ENCODE results near the gene PLA2G7.
"Not testable (repeated sequence)": the region's sequence is repeated elsewhere in the genome, so short reads cannot be mapped to it uniquely, and the experiment has no call there.

PLA2G7 gene

GRCh38 chr6:46734867-46735719 lies at the start of gene PLA2G7:
TSS of gene PLA2G7 (minus strand) at chr6:46735375. CDS start at chr6:46722891, 12,484 bp downstream.
- Mint-ChIP-seq H3K9me3 (no peaks in the 10 kb centered on the region), H3K4me1 (peaks cover 3% of the 10 kb centered on the region), H3K27me3 (peaks cover 59% of the 10 kb centered on the region), H3K36me3 (ENCODE audit: low read depth) (no peaks in the 10 kb centered on the region), H3K4me3 (peak within 1 kb of the TSS; percentile 54), H3K27ac (no peak within 1 kb of the TSS)
- no peak for DNase-seq
- peak; percentile 49 for ATAC-seq

DNA sequence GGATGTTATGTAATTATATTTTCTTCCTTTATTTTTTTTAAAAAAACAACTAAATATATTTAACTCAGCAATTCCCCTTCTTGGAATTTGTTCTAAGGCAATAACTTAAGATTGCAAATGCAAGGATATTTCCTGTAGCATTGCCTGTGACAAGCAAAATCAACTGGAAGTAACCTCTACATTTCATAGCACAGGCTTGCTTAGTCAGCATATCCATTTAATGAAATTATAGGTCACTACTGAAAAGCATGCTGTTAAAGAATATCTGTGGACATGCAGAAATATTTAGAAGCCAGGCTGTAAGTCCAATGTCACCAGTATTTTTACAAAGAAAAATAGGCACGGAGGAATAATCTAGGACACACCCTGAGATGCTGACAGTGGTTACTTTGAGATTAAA lies 49.4 kb upstream of the PLA2G7 start:
- Mint-ChIP-seq H3K4me3 (no peak overlapping the region), H3K36me3 (ENCODE audit: low read depth) (no peaks in the 10 kb centered on the region), H3K27me3 (peaks cover 4% of the 10 kb centered on the region), H3K4me1 (no peaks in the 10 kb centered on the region), H3K9me3 (no peaks in the 10 kb centered on the region), H3K27ac (no peak overlapping the region)
- DNase-seq (no peak), ATAC-seq (no peak)

DNA sequence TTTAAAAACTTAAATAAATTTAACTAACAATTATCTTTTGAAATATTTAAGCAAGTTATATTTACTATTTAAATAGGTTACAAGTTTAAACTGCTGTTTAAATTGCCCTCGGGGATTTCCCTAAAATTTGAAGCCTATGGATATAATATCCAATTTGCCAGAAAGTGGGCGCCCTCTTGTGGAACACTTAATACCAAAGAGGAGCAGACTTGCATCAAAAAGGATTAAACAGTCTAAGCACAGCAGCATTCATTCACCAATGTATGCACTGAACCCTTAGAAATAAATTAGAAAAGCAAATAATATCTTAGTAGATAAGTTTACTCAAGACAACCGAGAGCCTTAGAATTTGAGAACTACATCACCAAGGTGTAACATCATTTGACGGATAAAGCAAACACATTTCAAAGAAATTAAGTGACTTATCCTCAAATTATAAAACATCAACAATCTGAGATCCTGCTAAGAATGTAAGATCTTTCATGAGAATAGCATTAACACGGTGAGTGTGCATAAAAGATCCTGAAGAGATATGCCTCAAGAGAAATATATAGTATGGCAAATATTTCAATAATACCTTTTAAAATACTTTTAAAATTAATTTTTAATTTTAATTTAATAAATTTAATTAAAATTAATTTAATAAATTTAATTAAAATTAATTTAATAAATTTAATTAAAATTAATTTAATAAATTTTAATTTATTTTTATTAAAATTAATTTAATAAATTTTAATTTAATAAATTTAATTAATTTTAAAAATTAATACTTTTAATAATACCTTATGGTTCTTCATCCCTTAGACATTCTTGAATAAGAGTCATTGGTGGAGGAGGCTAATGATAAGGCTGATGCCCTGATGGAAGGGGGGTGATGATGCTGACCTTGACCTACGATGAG lies 46.6 kb upstream of the PLA2G7 start:
- no peak for ATAC-seq
- H3K4me1 Mint-ChIP-seq, result no peaks in the 10 kb centered on the region
- no peak overlapping the region for H3K4me3 Mint-ChIP-seq
- DNase-seq, result peak; percentile 34
- H3K36me3 Mint-ChIP-seq (ENCODE audit: low read depth), result no peaks in the 10 kb centered on the region
- no peaks in the 10 kb centered on the region for H3K9me3 Mint-ChIP-seq
- peaks cover 3% of the 10 kb centered on the region for H3K27me3 Mint-ChIP-seq
- no peak overlapping the region for H3K27ac Mint-ChIP-seq

DNA sequence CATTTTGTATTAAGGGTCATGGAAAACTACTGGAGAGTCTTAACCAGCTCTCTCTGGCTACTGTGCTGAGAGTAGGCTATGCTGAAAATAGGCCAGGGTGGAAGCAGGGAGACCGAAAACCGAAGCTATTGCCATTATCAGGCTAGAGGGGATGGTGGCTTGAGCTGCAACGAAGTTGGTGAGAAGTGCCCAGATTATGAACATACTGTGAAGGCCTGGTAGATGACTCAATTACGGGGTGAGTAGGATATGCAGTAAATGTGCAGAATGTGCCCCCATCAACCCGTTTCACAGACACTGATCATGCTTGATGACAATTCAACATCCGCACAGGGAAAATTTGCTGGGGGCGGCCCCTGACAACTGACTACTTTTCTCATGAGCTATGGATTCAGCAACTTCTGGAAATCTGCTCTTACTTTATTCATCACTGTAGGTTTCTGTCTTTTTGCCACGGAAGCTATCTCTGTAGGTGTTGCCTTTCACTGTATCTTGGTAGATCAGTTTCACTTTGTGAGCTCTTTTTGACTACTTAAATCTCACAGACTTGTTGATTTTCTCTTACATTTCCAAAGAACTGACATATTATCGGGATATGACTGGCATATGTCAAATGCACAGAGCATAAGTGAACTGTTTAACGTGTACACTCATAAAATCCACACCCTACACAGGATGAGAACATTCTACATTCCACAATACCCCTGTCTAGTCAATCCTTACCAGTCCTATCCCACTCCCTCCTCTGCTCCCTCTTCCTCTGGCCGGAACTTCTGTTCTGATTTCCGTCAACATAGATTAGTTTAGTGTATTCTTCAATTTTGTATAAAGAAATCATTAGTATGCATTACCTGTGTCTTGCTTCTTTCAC lies 42.5 kb upstream of the PLA2G7 start:
- Mint-ChIP-seq H3K36me3 (ENCODE audit: low read depth) (no peaks in the 10 kb centered on the region), H3K9me3 (no peaks in the 10 kb centered on the region), H3K27me3 (peaks cover 4% of the 10 kb centered on the region), H3K4me3 (no peak overlapping the region), H3K27ac (no peak overlapping the region), H3K4me1 (no peaks in the 10 kb centered on the region)
- ATAC-seq (no peak), DNase-seq (no peak)

GRCh38 chr6:46776070-46776712 lies 41.0 kb upstream of the PLA2G7 start:
- peaks cover 4% of the 10 kb centered on the region for H3K27me3 Mint-ChIP-seq
- DNase-seq (no peak), ATAC-seq (no peak)
- H3K27ac Mint-ChIP-seq, result no peak overlapping the region
- no peak overlapping the region for H3K4me3 Mint-ChIP-seq
- no peaks in the 10 kb centered on the region for H3K9me3 Mint-ChIP-seq
- no peaks in the 10 kb centered on the region for H3K36me3 Mint-ChIP-seq (ENCODE audit: low read depth)
- H3K4me1 Mint-ChIP-seq, result no peaks in the 10 kb centered on the region

GRCh38 chr6:46774736-46775135 lies 39.6 kb upstream of the PLA2G7 start:
- H3K9me3 Mint-ChIP-seq; DNase-seq; H3K4me3 Mint-ChIP-seq; H3K27me3 Mint-ChIP-seq; H3K27ac Mint-ChIP-seq; ATAC-seq; H3K36me3 Mint-ChIP-seq (ENCODE audit: low read depth); H3K4me1 Mint-ChIP-seq: not testable (repeated sequence)

DNA sequence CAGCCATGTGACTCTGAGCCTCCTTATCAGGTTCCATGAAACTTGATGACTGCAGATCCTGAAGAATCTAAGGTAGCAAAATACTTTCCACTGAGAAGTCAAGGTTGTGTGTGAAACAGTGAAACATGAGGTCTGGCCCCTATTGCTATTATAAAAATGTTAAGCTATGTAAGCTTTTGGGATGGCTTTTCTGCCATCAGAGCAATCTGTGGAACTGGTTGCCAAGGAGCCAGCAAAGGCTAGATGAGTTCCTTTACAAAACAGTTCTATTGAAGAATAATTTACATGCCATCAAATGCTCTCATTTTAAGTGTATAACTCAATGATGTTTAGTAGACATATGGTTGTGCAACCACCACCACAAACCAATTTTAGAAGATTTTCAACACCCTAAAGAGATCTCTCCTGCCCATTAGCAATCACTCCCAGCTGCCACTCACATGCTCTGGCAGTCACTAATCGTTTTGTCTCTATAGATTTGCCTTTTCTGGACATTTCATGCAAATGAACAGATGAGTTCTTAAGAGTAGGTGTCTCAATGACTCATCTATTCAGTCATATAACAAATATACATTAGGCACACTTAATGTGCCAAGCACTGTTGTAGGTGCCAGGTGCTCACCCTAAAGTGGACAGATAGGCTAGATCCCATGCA lies 38.2 kb upstream of the PLA2G7 start:
- Mint-ChIP-seq H3K4me1 (no peaks in the 10 kb centered on the region), H3K36me3 (ENCODE audit: low read depth) (no peaks in the 10 kb centered on the region), H3K27ac (no peak overlapping the region), H3K9me3 (no peaks in the 10 kb centered on the region), H3K27me3 (peaks cover 9% of the 10 kb centered on the region), H3K4me3 (no peak overlapping the region)
- DNase-seq, result no peak
- no peak for ATAC-seq

DNA sequence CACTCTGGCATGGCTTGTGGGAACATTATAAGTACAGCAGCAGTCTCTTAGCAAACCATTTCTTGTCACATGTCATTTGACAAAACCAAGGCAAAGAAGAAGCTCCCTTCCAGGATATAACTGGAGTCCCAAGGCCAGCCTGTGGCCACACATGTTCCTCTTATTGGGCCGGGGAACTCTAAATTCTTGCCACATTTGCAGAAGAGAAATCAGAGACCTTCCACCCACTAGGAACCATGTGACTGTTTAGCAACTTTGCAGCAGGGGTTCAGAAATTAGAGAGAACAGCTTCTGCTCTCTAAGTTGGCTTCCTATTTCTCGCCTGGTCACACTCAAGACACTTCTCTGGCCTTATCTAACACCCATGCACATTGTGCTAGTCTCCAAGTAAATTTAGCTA lies 37.6 kb upstream of the PLA2G7 start:
- no peak overlapping the region for H3K27ac Mint-ChIP-seq
- H3K36me3 Mint-ChIP-seq (ENCODE audit: low read depth), result no peaks in the 10 kb centered on the region
- no peak overlapping the region for H3K4me3 Mint-ChIP-seq
- H3K27me3 Mint-ChIP-seq, result peaks cover 11% of the 10 kb centered on the region
- no peaks in the 10 kb centered on the region for H3K4me1 Mint-ChIP-seq
- ATAC-seq (no peak), DNase-seq (no peak)
- no peaks in the 10 kb centered on the region for H3K9me3 Mint-ChIP-seq

GRCh38 chr6:46772016-46772415 lies 36.8 kb upstream of the PLA2G7 start:
- Mint-ChIP-seq H3K27me3 (peaks cover 11% of the 10 kb centered on the region), H3K4me1 (no peaks in the 10 kb centered on the region), H3K36me3 (ENCODE audit: low read depth) (no peaks in the 10 kb centered on the region), H3K27ac (no peak overlapping the region), H3K4me3 (no peak overlapping the region), H3K9me3 (no peaks in the 10 kb centered on the region)
- no peak for DNase-seq
- ATAC-seq, result no peak

DNA sequence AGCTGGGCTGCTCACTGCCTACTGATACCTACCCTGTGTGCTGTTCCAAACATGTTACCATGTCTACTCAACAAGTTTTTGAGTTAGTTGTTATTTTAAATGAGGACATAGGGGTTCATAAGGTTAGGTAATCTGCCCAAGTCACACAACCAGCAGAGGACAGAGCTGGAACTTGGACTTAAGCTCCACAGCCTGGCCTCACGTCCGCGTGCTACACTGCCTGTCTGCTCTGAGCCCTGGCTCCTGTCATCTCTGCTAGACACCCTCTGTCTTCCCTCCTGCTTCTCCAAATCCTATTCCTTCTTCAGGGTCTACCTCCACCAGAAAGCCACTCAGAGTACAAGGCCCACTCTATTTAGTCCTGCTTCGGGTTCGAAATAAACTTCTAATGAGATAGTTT lies 29.8 kb upstream of the PLA2G7 start:
- ATAC-seq (no peak), DNase-seq (no peak)
- H3K4me3 Mint-ChIP-seq, result no peak overlapping the region
- H3K36me3 Mint-ChIP-seq (ENCODE audit: low read depth), result no peaks in the 10 kb centered on the region
- no peaks in the 10 kb centered on the region for H3K4me1 Mint-ChIP-seq
- no peaks in the 10 kb centered on the region for H3K9me3 Mint-ChIP-seq
- H3K27ac Mint-ChIP-seq, result no peak overlapping the region
- peaks cover 22% of the 10 kb centered on the region for H3K27me3 Mint-ChIP-seq

DNA sequence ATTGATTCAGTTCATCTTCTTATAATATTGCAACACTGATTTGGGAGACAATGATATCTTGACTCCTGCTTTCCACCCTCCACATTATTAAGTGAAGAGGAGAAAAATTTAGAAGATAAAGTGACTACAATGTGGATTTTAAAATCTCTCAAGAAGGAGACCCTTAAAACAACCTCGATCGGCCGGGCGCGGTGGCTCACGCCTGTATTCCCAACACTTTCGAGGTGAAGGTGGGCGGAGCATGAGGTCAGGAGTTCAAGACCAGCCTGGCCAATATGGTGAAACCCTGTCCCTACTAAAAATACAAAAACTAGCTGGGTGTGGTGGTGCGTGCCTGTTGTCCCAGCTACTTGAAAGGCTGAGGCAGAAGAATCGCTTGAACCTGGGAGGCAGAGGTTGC lies 29.1 kb upstream of the PLA2G7 start:
- H3K4me1 Mint-ChIP-seq; H3K36me3 Mint-ChIP-seq (ENCODE audit: low read depth); H3K9me3 Mint-ChIP-seq; DNase-seq; H3K4me3 Mint-ChIP-seq; ATAC-seq; H3K27ac Mint-ChIP-seq: not testable (repeated sequence)
- H3K27me3 Mint-ChIP-seq, result peaks cover 25% of the 10 kb centered on the region

DNA sequence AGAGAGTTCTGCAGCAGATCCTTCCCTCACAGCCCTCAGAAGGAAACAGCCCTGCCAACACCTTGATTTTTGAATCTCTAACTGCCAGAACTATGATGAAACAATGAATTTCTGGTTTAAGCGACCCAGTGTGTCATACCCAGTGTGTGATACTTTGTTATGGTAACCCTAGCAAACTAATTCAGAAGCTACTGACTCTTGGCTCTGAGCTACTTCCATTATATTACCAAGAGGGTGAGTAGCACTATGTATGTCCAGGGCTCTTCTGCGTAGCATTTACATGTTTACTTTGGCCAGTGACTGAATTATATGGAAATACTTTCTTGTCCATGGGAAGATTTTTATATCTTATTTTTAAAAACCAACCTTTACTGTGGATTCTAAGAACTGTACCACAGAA lies 28.3 kb upstream of the PLA2G7 start:
- Mint-ChIP-seq H3K4me3 (no peak overlapping the region), H3K27me3 (peaks cover 20% of the 10 kb centered on the region), H3K9me3 (no peaks in the 10 kb centered on the region)

GRCh38 chr6:46760925-46761324 lies 25.8 kb upstream of the PLA2G7 start:
- H3K36me3 Mint-ChIP-seq (ENCODE audit: low read depth), result no peaks in the 10 kb centered on the region
- no peak for DNase-seq

More for the DNA sequence above, 28.3 kb upstream of the PLA2G7 start:
- DNase-seq, result no peak
- no peak overlapping the region for H3K27ac Mint-ChIP-seq
- no peaks in the 10 kb centered on the region for H3K4me1 Mint-ChIP-seq
- no peaks in the 10 kb centered on the region for H3K36me3 Mint-ChIP-seq (ENCODE audit: low read depth)
- no peak for ATAC-seq

More at GRCh38 chr6:46760925-46761324, 25.8 kb upstream of the PLA2G7 start:
- peaks cover 18% of the 10 kb centered on the region for H3K27me3 Mint-ChIP-seq
- H3K4me1 Mint-ChIP-seq, result no peaks in the 10 kb centered on the region
- ATAC-seq, result no peak
- H3K9me3 Mint-ChIP-seq, result no peaks in the 10 kb centered on the region
- H3K4me3 Mint-ChIP-seq, result no peak overlapping the region
- no peak overlapping the region for H3K27ac Mint-ChIP-seq

All from activated naive CD8-positive, alpha-beta T cell treated with anti-CD3 and anti-CD28 coated beads, Interleukin-2, amount 50 U/mL, for 24 hours (primary cell).